ENCODE results near the gene PLAGL2.

DNA sequence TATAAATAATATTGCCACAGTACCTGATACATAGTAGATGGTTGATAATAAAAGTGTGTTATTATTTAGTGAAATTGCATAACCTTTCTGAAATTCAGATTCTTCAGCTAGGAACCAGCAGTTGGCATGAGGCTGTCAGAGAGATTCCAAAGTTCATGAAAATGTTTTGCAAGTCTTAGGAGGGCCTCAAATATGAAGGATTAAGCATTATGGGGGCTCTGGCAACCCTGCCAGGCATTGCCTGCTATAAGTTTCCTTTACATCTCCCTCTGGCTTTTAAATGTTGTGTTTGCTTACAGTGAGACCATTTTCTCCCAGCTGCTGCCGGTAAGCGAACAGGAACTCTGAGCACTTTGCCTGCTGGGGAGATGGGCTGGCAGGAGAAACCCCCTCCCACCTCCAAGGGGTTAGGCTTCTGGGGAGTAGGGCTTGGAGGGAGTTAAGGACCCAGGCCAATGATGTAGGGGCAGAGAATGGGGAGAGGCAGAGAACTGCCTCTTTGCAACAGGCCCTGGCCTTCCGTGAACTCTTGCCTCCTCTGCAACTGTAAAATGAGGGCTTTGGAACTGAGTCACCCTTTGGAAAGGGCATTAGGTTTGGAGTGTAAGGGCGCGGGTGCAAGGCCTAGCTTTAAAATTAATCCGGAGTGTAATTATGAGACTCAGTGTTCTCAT, 36.7 kb upstream of the PLAGL2 start:
- TF ChIP-seq, protein P1, sequence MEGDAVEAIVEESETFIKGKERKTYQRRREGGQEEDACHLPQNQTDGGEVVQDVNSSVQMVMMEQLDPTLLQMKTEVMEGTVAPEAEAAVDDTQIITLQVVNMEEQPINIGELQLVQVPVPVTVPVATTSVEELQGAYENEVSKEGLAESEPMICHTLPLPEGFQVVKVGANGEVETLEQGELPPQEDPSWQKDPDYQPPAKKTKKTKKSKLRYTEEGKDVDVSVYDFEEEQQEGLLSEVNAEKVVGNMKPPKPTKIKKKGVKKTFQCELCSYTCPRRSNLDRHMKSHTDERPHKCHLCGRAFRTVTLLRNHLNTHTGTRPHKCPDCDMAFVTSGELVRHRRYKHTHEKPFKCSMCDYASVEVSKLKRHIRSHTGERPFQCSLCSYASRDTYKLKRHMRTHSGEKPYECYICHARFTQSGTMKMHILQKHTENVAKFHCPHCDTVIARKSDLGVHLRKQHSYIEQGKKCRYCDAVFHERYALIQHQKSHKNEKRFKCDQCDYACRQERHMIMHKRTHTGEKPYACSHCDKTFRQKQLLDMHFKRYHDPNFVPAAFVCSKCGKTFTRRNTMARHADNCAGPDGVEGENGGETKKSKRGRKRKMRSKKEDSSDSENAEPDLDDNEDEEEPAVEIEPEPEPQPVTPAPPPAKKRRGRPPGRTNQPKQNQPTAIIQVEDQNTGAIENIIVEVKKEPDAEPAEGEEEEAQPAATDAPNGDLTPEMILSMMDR (conservative IDR thresholded peaks at IDR 0.05; ENCODE audit: low read length): no peak
- no peak for TF ChIP-seq EZH2phosphoT487 (IDR thresholded peaks at IDR 0.05; ENCODE audit: borderline replicate concordance, low read depth, low read length)
